ENCODE measurements around the gene EVI5.

The EVI5 gene

DNA sequence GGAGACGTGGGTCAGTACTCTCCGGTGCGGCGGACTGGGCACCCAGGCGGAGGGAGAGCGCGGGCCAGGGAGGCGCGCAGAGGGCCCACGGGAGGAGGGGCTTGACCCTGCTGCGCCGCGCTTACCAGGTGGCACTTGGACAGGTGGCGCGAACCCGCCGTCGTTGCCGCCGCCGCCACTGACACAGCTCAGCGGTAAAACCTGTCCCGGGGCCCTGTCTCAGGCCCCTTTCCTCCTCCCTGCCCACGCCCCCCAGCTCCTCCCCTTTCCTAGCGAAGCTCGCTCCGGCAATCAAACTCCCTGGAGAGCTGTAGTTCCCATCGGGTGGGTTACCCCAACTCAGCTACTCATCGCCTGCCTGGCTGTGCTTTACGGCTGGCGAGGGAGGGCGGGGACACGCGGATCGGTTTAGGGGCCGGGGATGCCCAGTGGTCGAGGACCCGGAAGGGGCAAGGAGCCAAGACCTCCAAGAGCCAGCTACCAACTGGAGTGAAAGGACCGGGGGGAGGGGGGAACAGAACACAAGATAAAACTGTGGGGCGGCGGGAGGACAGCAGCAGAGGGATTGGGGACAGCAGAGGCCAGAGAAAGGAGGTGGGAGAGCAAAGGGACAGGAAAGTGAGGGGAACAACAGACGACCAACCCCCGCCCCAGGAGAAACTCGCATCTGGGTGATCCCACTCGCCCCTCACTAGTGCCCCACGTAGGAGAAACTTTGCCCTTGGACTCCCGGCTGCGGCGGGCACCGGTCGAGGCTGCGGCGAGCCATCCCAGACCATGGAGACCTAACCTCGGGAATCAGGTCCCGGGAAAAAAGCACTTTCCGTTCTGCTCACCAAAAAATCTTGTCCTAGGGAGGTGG lies 301.1 kb downstream of the EVI5 start:
- no peak for DNase-seq (ENCODE audit: low read depth)

DNA sequence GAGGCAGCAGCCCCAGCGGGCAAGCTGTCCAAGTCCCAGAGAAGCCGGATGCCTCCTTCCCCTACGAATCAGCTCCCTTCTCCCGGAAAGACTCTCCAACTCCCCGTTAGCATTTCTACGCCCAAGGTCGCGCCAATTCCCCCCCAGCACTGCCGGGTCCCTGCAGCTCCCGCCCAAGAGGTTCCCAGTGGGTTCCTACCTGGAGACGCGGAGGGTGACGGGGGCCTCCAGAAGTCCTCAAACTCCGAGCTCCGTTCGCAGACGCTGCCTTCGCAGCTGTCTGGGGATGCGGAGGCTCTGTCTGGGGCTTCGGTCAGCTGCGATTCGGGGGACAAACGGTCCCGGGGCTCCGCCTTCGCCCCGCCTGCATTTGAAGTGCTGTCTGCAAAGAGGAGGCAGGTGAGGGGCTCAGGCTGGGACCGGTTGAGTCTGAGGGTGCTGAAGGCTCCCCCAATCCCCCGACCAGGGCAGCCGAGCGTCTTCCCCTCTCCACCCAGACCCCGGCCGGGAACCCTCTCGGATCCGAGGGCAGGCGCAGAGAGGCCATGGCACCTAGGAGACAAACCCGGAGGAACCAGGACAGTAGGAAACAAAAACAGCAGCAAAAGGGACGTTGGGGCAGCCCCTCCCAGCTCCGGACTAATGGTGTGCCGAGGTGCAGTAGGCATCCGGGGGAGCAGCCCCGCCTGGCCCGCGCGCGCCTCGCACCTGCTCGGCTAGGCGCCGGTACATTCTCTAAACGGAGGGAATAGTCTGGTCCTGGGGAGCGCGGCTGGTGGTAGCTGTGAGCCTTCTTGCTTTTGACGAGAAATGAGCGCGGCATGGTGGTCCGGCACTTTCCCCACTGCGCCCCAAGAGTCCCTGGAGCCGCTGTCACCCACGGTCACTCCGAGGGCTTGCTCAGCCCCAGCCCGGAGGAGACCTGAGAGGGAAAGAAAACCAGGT lies 302.0 kb downstream of the EVI5 start:
- no peak for DNase-seq (ENCODE audit: low read depth)

- DNase-seq (ENCODE audit: low read depth): no peak
These were observed 302.8 kb downstream of the EVI5 start for GRCh38 chr1:92481971-92482664.

DNA sequence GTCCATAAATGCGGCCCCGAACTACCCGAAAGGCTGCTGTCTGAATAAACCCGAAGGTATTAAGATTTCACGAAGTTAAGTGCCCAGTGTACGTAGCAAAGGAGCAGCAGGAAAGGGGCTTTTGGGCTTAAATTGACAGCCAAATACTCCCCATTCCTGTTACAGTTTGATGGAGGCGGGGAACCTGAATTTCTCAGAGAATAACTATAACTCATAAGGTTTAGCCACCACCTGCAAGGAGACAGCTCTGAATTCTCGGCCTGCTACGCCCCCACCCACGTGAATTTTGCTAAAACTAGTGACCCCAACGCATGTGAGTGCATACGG lies 303.3 kb downstream of the EVI5 start:
- DNase-seq (ENCODE audit: low read depth): no peak

DNA sequence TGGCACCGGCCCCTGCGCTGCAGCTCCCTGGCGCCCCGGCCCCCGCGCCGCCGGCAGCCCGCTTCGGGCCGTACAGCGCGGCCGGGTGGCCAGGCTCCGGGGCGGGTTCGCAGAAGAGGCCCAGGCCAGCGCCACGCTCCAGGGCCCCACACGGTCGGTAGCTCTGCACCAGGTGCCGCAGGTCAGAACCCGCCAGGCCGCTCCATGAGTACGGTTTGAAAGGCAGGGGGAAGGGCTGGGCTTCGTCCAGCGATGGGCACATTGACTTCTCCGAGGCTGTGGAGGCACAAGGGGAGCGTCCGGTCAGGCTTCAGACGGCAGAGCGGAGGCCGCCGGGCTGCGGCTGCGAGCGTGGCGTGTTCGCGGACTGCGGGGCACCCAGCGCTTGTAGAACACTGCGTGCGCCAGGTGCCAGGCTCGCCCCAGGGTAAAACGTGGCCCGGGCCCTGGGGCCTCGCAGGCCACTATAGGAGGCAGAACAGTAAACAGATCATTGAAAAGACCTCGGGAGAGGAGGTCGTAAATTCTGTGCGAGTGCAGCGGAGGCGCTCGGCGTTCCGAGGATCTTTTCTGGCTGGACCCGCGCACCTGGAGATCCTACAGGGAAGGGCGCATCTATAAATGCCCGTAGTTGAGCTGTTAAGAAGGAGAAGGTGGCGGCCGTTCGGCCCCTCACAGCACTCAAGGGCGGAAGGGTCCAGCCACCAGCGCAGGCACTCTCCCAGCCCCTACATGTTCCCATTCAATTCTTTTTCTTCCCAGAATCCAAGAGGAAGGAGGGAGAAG lies 303.9 kb downstream of the EVI5 start:
- DNase-seq (ENCODE audit: low read depth): no peak

DNA sequence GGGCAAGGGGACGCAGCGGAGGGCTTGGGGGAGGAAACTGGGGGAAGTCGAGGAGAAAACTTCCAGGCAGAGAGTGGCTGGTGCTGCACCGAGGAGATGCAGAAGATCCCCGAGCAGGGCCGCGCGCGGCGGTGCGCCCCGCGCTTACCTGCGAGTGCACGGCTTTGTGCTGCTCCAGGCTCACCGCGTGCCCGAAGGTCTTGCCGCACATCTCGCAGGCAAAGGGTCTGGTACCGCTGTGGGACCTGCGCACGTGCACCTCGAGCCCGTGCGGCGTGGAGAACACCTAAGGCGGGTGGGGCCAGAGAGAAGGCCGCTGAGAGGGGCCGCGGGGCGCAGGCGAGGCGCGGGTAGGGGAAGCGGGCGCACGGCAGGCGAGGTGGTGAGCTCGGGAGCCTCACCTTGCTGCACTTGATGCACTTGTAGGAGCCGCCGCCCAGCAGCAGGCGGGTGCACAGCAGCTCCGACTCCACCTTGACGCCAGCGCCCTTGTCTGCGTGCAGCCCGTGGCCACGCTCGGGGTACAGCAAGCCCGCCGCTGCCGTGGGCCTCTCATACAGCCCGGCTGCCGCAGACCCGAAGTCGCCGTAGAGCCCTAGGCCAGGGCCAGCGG lies 304.6 kb downstream of the EVI5 start:
- no peak for DNase-seq (ENCODE audit: low read depth)

DNA sequence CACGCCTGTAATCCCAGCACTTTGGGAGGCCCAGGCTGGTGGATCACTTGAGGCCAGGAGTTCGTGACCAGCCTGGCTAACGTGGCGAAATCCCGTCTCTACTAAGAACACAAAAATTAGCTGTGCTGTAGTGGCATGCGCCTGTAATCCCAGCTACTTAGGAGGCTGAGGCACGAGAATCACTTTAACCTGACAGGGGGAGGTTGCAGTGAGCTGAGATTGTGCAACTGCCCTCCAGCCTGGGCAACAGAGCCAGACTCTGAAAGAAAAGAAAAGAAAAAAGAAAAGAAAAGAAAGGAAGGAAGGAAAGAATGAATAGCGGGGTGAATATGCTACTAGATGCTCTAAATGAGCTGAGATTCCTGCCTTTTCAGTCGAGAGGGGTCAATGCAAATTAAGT lies 305.3 kb downstream of the EVI5 start:
- DNase-seq (ENCODE audit: low read depth): no peak

DNA sequence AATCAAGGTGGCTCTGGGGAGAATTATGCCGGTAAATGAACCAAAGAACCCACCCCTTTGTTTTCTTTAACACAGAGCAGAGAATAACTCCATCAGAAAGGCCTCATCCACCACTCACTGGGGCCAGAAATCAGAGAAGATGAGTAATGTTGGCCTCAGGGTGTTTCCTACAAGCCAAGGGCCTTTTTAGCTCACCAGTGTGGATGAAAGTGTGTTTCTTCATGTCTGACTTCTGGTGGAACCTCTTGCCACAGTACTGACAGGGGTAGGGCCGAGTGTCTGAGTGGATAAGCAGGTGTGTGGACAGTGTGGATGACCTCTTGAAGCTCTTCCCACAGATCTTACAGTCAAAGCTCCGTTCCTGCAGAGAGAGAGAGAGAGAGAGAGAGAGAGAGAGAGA lies 306.5 kb downstream of the EVI5 start:
- no peak for DNase-seq (ENCODE audit: low read depth)

DNA sequence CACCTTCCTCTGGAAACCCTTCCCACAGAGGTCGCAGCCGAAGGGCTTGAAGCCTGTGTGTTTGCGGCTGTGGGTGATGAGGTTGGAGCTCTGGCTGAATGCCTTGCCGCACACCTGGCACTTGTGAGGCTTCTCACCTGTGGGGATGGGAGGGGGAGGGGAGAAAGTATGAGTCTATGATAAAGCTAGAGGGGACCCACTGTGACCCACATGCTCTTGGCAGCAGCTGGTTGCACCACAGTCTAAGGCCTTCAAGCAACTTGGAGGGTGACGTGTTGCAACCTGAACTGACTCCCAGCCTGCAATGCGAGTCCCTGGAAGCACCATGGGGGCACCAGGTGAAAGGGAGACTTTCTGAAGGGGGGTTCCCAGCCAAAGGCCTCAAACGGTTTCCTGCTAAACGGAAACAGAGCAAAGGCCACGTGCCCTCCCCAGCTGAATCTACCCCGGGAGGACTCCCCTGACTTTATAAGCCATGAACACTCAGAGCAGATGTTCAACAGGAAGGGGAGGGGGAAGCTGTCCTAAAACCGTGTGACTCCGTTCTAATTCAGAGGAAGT lies 308.8 kb downstream of the EVI5 start:
- DNase-seq (ENCODE audit: low read depth): no peak

DNA sequence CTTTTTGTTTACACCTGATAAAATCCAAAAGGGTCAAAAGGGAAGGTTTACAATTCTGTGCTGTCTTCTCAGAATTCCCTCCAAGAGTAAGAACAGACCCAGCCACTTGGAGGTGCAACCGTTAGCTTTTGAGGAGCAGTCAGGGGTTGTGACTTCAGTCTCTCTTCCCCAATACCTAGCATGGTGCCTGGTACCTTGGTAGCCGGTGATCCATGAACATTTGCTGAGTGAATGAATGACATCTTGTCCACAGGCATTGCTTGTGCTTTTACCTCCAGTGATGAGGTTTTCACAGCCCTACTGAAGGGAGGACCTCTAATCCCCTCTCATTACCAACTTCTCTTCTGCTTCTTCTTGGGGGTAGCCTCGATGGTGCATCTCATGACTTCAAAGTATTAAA lies 309.9 kb downstream of the EVI5 start:
- no peak for DNase-seq (ENCODE audit: low read depth)

DNA sequence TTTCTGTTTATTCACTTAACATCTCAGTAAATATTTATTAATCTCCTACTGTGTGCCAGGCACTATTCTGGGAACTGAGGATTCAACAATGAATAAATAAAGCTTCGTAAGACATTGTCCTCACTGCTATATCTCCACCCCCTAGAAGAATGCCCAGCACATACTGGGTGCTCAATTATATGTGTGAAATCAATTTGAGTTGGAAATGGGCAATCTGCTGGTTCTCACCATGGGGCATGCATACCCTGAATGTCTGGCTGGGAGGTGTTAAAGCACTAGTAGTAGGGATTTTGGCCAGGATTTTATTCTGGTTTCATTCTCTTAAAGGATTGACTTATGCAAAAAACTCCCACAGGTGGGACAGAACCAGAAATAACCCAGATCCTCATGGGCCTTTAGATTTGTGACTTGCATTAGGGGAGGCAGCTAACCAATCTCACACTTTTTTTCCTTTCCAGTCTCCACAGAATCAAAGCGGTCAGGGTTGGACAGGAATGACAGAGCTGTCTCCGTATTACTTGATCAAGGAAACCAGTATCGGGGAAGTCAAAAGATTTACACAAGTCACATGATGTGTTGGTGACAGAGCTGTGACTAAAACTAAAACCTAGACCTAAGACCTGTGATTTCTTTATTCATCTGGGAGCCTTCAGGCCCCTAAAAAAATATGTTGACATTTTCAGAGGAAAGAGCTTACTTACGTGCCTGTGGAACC lies 311.0 kb downstream of the EVI5 start:
- DNase-seq (ENCODE audit: low read depth): no peak

DNA sequence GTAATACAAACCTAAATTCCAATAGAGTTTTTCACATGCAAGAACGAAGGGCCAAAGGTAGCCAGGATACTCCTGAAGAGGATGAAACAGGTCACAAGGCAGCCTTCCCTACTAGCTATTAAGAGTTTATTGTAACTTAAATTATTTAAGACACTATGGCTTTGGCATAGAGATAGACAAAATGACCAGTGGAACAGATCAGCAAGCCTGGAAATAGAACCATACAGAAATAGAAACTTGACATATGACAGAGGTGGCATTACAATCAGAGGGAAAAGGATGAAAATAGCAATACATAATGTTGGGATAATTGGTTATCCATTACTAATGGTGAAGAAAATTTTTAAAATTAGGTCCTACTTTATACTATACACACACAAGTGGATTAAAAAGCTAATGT lies 314.7 kb downstream of the EVI5 start:
- no peak for DNase-seq (ENCODE audit: low read depth)

- no peak for DNase-seq (ENCODE audit: low read depth)
These were observed 318.1 kb downstream of the EVI5 start for GRCh38 chr1:92466683-92467352.

DNA sequence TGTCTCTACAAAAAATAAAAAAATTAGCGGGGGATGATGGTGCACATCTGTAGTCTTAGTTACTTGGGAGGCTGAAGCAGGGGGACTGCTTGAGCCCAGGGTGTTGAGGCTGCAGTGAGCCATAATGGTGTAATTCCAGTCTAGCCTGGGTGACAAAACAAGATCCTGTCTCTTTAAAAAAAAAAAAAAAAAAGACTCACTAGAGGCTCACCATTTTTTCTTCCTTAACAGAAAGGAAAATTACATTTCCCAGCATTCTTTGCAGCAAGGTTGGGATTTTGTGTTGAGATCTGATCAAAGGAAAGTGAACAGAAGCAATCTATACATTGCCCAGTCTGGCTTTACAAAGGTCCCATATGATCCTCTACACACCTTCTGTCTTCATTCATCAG lies 319.7 kb downstream of the EVI5 start:
- DNase-seq (ENCODE audit: low read depth): no peak

DNA sequence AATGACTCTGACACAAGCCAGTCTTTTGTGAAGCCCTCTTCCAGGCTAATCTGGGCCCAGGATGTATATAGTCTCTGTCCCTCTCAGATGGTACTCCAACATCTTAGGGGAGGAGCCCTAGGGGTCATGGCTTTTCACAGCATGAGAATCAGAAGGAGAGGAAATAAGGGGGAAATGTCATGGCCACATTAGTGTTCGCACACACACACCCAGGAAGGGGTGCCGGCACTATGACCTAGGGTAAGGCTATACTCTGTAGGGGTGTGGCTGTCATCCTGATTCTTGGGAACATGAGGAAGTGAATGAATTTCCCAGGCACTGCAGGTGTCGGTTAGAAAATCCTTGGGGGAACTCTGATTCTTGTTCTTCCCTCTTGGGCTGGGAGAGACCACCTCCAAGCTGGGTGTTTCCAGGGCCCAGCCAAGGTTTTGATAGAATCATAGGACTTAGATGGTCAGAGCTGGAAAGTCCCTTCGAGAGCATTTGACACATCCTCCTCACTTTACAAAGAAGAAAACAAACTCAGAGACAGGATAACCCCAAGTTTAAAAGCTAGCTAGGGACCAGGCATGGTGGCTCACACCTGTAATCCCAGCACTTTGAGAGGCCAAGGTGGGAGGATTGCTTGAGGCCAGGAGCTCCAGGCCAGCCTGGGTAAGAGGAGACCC lies 320.2 kb downstream of the EVI5 start:
- no peak for DNase-seq (ENCODE audit: low read depth)

GRCh38 chr1:92461364-92462097 lies 323.4 kb downstream of the EVI5 start:
- DNase-seq (ENCODE audit: low read depth): no peak

DNA sequence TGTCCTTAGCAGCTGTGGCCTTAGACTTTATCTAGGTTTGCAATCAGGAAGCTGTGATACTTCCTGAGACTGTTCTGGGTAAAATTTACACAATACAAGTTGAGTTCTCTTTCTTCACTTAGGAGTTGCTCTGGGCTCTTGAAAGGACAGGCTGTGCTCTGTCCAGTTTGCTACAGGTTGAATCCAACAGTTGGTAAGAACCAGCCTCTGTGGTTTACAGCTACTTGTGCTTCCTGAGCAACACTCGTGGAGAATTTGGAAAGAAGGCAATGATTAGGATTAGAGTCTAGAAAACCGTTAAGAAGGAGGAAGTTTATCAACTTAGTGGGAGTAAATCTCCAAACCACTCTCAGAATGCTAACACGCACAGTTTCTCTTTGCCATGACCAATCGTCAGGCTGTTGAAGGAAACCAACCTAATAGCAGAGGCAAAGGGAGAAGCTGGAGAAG lies 325.0 kb downstream of the EVI5 start:
- no peak for DNase-seq (ENCODE audit: low read depth)

Measured in GM04503 (cell line).